PC-9 (cell line): Measurements from ENCODE around the gene RPTOR.

Source experiments
- CTCF ChIP-seq: fragments of 200-600 bp; sonication (generic); conservative IDR thresholded peaks from 2 replicates; pipeline ENCODE4 v1.6.1; 2017; ENCODE audit warnings: mixed run types, antibody characterized with exemption, mild to moderate bottlenecking, moderate library complexity
- EZH2 ChIP-seq: fragments of 200-600 bp; sonication (generic); IDR thresholded peaks from 2 replicates; pipeline ENCODE4 v1.8.0; 2017; ENCODE audit warnings: antibody characterized with exemption, low read depth

GRCh38 chr17:80882323-80882722 is 337.7 kb downstream of the RPTOR start:
- TF ChIP-seq CTCF (no peak), EZH2 (no peak)
